Hepatocyte (in vitro differentiated cells): Measurements from ENCODE around the gene FHOD3.

Source experiments
- EZH2 ChIP-seq: fragments of 200-600 bp; sonication (generic); IDR thresholded peaks from 2 replicates; pipeline ENCODE4 v1.6.1; 2016; ENCODE audit warnings: antibody characterized with exemption, mild to moderate bottlenecking, borderline replicate concordance
- TF ChIP-seq, protein P1 (sequence below): fragments of 200-600 bp; sonication (generic); IDR thresholded peaks from 2 replicates; pipeline ENCODE4 v1.5.1; 2016; ENCODE audit warnings: antibody characterized with exemption, mild to moderate bottlenecking; ENCODE audit not compliant: poor library complexity

DNA sequence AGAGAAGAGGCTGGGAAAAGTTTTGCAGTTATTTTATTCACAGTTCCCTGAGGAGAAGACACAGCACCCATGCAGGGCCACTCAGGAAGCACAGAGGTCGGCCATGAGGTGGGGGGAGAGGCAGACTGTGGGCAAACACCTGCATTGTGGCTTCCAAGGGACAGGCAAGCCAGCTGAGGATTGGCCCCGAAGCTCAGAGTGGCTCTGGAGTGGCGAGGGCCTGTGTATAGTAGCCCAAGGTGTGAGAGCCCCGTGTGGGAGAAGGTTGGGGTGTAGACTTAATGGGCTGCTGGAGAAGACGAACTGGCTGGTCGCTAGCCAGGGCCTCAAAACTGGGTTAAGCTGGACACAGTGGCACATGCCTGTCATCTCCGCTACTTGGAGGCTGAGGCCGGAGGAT is 218.7 kb downstream of the FHOD3 start:
- TF ChIP-seq EZH2 = no peak
- TF ChIP-seq, protein P1, sequence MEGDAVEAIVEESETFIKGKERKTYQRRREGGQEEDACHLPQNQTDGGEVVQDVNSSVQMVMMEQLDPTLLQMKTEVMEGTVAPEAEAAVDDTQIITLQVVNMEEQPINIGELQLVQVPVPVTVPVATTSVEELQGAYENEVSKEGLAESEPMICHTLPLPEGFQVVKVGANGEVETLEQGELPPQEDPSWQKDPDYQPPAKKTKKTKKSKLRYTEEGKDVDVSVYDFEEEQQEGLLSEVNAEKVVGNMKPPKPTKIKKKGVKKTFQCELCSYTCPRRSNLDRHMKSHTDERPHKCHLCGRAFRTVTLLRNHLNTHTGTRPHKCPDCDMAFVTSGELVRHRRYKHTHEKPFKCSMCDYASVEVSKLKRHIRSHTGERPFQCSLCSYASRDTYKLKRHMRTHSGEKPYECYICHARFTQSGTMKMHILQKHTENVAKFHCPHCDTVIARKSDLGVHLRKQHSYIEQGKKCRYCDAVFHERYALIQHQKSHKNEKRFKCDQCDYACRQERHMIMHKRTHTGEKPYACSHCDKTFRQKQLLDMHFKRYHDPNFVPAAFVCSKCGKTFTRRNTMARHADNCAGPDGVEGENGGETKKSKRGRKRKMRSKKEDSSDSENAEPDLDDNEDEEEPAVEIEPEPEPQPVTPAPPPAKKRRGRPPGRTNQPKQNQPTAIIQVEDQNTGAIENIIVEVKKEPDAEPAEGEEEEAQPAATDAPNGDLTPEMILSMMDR = no peak
